Activated CD4-positive, alpha-beta T cell treated with anti-CD3 and anti-CD28 coated beads, Interleukin-2, amount 10 ng/mL, durations not matched to agents 24 days and 14 days (primary cell): ENCODE results near the gene PCNX4. TPM values are rescaled to one million over a fixed set of nuclear protein-coding genes. Genes with fewer than 3 reads are reported as not detected.
"Not testable (repeated sequence)": the region's sequence is repeated elsewhere in the genome, so short reads cannot be mapped to it uniquely, and the experiment has no call there.

Experiments used
- DNase-seq: peaks from one replicate; pipeline ENCODE4 v3.0.0; 2022
- H3K27ac Mint-ChIP-seq: one replicate; pipeline ENCODE4 v1.8.0; 2022; ENCODE audit warnings: mild to moderate bottlenecking, mixed read lengths
- H3K27me3 Mint-ChIP-seq: one replicate; pipeline ENCODE4 v1.8.0; 2022; ENCODE audit warnings: mixed read lengths
- H3K36me3 Mint-ChIP-seq: one replicate; pipeline ENCODE4 v1.8.0; 2022; ENCODE audit warnings: low read depth, mild to moderate bottlenecking, mixed read lengths
- H3K4me1 Mint-ChIP-seq: one replicate; pipeline ENCODE4 v1.8.0; 2021; ENCODE audit warnings: mixed read lengths
- H3K4me3 Mint-ChIP-seq: one replicate; pipeline ENCODE4 v1.8.0; 2022; ENCODE audit warnings: mild to moderate bottlenecking, moderate library complexity, mixed read lengths
- H3K9me3 Mint-ChIP-seq: one replicate; pipeline ENCODE4 v1.8.0; 2021; ENCODE audit warnings: mixed read lengths
- intact Hi-C: fragments of 100-400 bp; cut with micrococcal nuclease; formaldehyde crosslinking; loops from one replicate; pipeline ENCODE4 v1.15.1; 2023
- total RNA-seq: library from RNA; stranded (reverse); gene quantifications from 2 replicates; pipeline ENCODE4 v1.2.3, GENCODE V29; 2022

The PCNX4 gene
- 39.8 and 45.5 TPM in 2 replicates for total RNA-seq

DNA sequence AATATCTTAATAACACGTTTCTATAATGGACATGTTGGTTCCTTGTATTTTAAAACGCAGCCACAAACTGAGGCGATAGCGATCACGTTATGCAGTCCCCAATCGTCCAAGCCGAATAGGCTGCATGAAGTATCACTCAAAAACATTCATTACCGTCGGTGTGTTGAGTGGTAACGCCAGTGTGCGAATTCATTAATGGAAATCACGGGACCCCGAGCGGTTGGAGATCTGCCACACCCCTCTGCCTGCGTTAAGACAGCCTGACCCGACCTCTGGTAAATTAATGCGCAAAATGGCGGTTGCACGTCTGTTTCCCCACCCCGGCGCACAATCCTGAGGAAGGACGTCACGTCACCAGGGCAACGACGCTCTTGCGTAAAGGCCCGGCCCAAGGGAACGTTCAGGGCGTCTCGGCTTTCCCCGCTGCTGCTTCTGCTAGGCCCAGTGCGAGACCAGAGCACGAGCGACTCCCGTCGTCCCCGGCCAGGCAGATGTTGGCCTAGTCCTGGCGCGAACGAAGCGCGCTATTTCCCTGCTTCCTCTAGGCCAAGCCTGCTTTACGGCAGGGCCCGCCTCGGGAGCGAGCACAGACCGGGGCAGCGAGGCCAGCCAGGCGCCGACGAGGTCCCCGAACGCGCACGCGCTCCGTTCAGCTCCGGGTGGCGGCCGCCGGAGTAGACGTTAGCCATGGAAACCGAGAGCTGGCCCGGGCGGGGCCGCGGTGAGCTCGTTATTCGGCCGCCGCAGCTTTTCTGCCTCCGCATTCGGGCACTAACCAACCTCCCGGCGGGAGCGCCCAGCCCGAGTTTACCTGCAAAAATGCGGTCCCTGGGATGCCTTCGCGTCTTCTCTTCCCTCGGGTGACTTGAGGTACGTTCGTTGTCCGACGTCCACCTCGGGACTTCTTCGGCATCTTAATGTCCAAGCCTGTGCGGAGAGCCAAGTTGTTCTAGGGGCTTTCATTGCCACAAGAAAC lies at the start of gene PCNX4:
Gene PCNX4 (plus strand): TSS at position 374 of the 976 bp plus-strand sequence. CDS start 15,716 bp downstream, outside the sequence.
- intact Hi-C loops: loop anchor here (1.0 to 10.0 kb wide), 9 partner anchors 59 to 903 kb away; partner anchors contain the start of genes DAAM1, DHRS7, JKAMP and L3HYPDH
- Mint-ChIP-seq H3K36me3 (peaks cover 15% of the 10 kb centered on the region), H3K9me3 (peaks cover 4% of the 10 kb centered on the region), H3K27ac (peak within 1 kb of the TSS; percentile 98), H3K4me3 (peak within 1 kb of the TSS; percentile 98), H3K27me3 (no peaks in the 10 kb centered on the region), H3K4me1 (peaks cover 35% of the 10 kb centered on the region)
- DNase-seq: peak; percentile 97

DNA sequence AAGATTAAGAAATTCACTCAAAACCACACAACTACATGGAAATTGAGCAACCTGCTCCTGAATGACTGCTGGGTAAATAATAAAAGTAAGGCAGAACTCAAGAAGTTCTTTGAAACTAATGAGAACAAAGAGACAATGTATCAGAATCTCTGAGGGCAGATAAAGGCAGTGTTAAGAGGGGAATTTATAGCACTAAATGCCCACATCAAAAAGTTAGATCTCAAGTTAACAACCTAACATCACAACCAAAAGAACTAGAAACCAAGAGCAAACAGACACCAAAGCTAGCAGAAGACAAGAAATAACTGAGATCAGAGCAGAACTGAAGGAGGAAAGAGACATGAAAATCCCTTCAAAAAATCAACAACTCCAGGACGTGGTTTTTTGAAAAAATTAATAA lies 43.7 kb upstream of the PCNX4 start:
- H3K9me3 Mint-ChIP-seq: peaks cover 11% of the 10 kb centered on the region
- H3K36me3 Mint-ChIP-seq, intact Hi-C loops, DNase-seq, H3K27ac Mint-ChIP-seq, H3K4me1 Mint-ChIP-seq, H3K27me3 Mint-ChIP-seq, H3K4me3 Mint-ChIP-seq: not testable (repeated sequence)

DNA sequence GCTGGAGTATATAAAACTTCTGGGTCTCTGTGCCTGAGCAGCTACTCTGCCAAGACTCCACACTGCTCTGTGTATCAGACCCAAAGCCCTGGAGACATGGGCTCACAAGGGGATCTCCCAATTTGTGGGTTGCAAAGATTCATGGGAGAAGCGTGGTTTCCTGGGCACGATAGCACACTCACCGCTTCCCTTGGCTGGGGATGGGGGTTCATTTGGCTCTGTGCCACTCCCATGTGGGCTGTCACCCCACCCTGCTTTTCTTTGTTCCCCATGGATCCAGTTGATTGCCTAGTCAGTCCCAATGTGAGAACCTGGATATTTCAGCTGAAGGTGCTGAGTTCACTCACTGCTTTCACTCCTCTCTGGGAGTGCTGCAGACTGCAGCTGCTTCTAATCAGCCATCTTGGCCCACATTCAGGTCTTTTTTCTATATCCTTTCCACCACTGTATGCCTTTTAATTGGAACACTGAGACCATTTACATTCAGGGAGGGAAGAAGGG lies 40.0 kb upstream of the PCNX4 start:
- no peaks in the 10 kb centered on the region for H3K36me3 Mint-ChIP-seq
- peaks cover 7% of the 10 kb centered on the region for H3K4me1 Mint-ChIP-seq
- H3K9me3 Mint-ChIP-seq: peaks cover 3% of the 10 kb centered on the region
- peak overlapping the region; percentile 36 for H3K27ac Mint-ChIP-seq
- no peak overlapping the region for H3K4me3 Mint-ChIP-seq
- intact Hi-C loops: no loop called here
- peaks cover 14% of the 10 kb centered on the region for H3K27me3 Mint-ChIP-seq
- peak; percentile 64 for DNase-seq

DNA sequence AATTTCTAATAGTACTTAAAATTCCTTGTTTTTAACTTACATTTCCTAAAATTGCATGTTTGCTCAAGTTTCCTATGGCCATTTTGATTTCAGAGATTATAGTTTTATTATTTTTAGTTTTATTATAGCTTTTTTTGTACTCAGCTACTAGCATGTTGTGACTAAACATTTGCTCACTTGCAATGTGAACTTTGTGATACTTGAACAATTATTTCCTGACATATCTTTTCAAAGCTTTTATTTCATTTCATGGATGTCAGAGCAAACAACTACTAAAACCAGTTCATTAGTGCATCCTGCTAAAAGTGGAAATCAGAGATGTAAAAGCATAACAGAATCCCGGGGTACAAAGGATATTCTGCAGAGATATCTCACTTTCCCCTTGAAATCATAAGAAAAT lies 33.6 kb upstream of the PCNX4 start:
- intact Hi-C loops: no loop called here
- Mint-ChIP-seq H3K27ac (no peak overlapping the region), H3K4me3 (no peak overlapping the region), H3K27me3 (peaks cover 23% of the 10 kb centered on the region), H3K9me3 (no peaks in the 10 kb centered on the region), H3K4me1 (no peaks in the 10 kb centered on the region), H3K36me3 (no peaks in the 10 kb centered on the region)
- no peak for DNase-seq

DNA sequence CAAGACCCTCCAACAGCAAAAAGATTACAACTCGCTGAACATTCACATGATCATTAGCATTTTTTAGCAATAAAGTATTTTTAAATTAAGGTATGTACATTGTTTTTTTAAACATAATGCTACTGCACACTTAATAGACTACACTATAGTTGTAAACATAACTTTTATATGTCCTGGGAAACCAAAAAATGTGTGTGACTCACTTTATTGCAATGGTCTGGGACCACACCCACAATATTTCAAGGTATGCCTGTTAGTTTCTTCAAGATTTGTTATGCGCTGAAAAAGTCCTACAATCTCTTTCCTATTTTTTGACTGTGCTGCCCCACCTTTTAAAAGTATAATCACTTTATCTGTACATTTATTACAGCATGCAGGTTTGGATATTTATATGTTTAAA lies 30.4 kb upstream of the PCNX4 start:
- intact Hi-C loops: no loop called here
- no peak for DNase-seq
- H3K4me3 Mint-ChIP-seq: no peak overlapping the region
- no peaks in the 10 kb centered on the region for H3K9me3 Mint-ChIP-seq
- H3K4me1 Mint-ChIP-seq: no peaks in the 10 kb centered on the region
- peaks cover 15% of the 10 kb centered on the region for H3K27me3 Mint-ChIP-seq
- H3K36me3 Mint-ChIP-seq: no peaks in the 10 kb centered on the region
- no peak overlapping the region for H3K27ac Mint-ChIP-seq

DNA sequence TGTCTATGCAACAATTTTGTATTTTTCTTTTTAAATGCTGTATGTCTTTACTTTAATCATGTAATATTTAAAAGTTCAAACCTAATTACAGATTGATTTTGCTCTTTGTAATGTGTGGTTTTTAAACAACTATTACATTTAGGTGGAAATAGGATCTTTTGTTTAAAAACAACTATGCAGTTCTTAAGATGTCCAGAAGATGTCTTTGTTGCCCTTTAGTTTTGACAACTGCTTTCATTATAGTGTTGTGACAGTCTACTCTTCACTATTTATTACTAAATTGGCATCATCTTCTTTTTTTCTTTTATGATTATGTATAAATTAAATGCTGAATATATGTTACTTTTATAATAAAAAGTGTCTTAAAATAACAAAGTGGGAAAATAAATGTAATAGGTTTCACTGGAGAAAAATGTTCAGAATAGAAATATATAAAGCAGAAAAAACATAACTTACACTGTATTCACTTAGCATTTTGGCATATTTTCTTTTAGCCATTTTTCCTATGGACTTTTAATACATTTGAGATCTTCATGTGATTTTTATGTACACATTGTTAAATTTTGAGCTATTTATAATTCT lies 27.1 kb upstream of the PCNX4 start:
- no peak overlapping the region for H3K4me3 Mint-ChIP-seq
- DNase-seq: no peak
- H3K36me3 Mint-ChIP-seq: no peaks in the 10 kb centered on the region
- no peaks in the 10 kb centered on the region for H3K9me3 Mint-ChIP-seq
- H3K27ac Mint-ChIP-seq: no peak overlapping the region
- H3K27me3 Mint-ChIP-seq: peaks cover 10% of the 10 kb centered on the region
- no peaks in the 10 kb centered on the region for H3K4me1 Mint-ChIP-seq
- intact Hi-C loops: loop anchor here (1.0 kb wide), 1 partner anchor 120 kb away; no protein-coding TSS in a partner anchor

DNA sequence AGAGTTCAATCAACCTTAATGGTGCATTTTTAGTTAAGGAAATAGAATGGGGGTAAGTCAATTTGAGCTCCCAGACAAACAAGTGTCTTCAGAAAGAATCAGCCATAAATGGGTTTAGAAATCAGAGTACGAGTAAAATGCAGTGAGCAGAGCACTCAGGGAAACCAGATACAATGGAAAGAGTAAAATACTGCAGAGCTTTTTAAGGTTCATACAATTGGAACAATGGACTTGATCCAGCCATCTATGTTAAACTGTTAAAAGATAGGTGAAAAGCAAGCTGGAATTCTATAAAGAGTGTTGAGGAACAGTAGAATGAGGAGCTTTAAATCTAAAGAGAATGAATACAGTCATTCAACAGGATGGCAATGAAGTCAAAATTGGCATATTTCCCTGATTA lies 23.8 kb upstream of the PCNX4 start:
- Mint-ChIP-seq H3K4me3 (no peak overlapping the region), H3K4me1 (no peaks in the 10 kb centered on the region), H3K36me3 (no peaks in the 10 kb centered on the region), H3K27me3 (peaks cover 10% of the 10 kb centered on the region), H3K27ac (no peak overlapping the region), H3K9me3 (no peaks in the 10 kb centered on the region)
- intact Hi-C loops: loop anchor here (1.0 kb wide), 1 partner anchor 116 kb away; no protein-coding TSS in a partner anchor
- DNase-seq: no peak

DNA sequence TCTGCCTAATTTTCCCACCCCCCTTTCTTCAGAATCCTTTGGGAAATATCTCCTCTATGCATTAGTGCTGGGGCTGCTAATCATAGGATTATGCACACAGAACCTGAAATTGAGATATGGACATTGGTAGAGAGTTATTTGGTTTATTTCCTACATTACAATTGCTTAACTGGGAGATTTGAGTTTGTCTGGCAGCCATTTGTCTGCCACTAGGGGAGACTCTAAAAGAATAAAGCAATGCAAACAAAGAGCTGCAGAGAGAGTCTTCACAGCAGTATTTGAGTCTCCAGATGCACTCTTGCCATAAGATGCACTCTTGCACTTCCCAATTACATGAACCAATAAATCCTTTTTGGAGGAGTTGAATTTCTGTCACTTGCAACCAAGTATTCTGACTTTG lies 12.0 kb upstream of the PCNX4 start:
- H3K4me1 Mint-ChIP-seq: no peaks in the 10 kb centered on the region
- H3K36me3 Mint-ChIP-seq: no peaks in the 10 kb centered on the region
- intact Hi-C loops: no loop called here

DNA sequence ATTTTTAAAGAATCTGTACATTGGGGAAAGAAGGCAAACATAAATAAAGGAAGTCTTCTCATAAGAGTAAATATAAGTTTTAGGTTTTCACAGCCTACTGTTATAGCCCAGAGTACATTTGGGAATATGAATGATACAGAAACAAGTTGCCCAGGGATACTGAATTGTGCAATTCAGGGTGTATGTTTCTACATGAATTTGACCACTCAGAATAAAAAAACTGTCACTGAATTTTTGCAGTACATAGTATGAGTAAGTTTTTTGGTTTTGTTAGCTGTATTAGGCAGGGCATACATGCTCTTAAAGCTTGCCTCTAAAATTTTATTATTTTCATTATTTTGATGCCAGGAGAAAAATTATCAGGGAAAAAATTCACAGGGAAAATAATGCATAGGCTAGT lies 6.6 kb upstream of the PCNX4 start:
- Mint-ChIP-seq H3K9me3 (no peaks in the 10 kb centered on the region), H3K4me3 (no peak overlapping the region), H3K36me3 (no peaks in the 10 kb centered on the region), H3K27me3 (peaks cover 13% of the 10 kb centered on the region), H3K27ac (no peak overlapping the region), H3K4me1 (peaks cover 2% of the 10 kb centered on the region)
- DNase-seq: no peak
- intact Hi-C loops: no loop called here

More for the DNA sequence above, 12.0 kb upstream of the PCNX4 start:
- peaks cover 16% of the 10 kb centered on the region for H3K27me3 Mint-ChIP-seq
- H3K4me3 Mint-ChIP-seq: no peak overlapping the region
- H3K27ac Mint-ChIP-seq: no peak overlapping the region
- H3K9me3 Mint-ChIP-seq: peaks cover 8% of the 10 kb centered on the region
- DNase-seq: no peak

DNA sequence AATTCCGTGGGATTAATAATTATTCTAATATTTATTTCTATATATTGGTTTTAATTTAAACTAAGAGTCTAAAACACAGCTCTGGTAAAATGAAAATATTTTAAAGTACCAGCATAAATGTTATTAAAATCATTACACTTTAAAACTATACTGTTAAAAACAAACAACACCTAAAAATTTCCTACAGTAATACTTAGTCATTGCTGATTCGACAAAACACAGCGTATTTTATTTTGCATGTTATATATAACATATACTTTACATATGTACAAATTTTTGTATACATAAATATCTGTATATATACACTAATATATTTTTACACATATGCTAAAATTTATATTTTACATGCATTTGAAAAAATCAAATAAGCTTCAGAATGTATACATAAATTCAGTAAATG lies 6.0 kb upstream of the PCNX4 start:
- Mint-ChIP-seq H3K4me1 (peaks cover 4% of the 10 kb centered on the region), H3K27me3 (peaks cover 11% of the 10 kb centered on the region), H3K4me3 (no peak overlapping the region), H3K9me3 (no peaks in the 10 kb centered on the region), H3K27ac (no peak overlapping the region), H3K36me3 (no peaks in the 10 kb centered on the region)
- intact Hi-C loops: no loop called here
- no peak for DNase-seq

DNA sequence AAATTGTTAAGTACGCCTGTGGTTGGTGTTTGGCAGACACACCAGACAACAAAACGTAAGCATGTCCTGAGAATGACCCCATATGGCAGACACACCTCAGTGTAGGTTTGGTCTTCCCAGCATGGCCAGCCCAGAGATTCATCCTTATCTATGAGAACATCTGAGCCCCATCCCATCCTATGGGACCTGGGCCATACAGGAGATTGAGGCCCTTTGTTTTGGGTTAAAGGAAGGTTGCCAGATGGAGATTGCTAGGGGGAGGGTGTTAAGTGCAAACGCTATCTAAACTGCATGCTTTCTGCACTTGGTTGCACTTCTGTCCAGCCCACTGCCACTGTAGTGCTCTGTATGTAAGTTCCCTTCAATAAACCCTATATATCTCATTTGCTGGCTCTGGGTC lies 4.1 kb upstream of the PCNX4 start:
- H3K27ac Mint-ChIP-seq: no peak overlapping the region
- peaks cover 9% of the 10 kb centered on the region for H3K4me1 Mint-ChIP-seq
- H3K27me3 Mint-ChIP-seq: peaks cover 10% of the 10 kb centered on the region
- peaks cover 2% of the 10 kb centered on the region for H3K36me3 Mint-ChIP-seq
- intact Hi-C loops: no loop called here
- H3K9me3 Mint-ChIP-seq: no peaks in the 10 kb centered on the region
- no peak for DNase-seq
- H3K4me3 Mint-ChIP-seq: no peak overlapping the region

DNA sequence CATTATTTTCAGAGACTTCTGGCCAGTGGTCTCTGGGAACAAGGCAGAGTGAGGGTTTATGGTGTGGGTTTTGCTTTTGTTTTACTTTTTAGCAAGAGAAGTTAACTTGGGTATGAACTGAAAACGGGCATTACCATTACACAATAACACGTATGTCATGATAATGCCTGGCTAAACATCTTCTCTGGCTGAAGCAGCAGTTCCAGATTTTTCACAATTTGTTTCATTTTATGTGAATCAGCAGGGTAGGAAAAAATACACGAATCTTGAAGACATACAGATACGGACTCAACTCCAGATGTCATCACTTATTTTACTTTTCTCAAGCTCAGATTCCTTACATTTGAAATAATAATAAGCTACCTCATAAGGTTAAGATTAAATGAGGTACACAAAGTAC lies 2.5 kb upstream of the PCNX4 start:
- Mint-ChIP-seq H3K27me3 (peaks cover 8% of the 10 kb centered on the region), H3K4me3 (no peak overlapping the region), H3K4me1 (peaks cover 21% of the 10 kb centered on the region), H3K36me3 (peaks cover 9% of the 10 kb centered on the region), H3K9me3 (peaks cover 2% of the 10 kb centered on the region), H3K27ac (no peak overlapping the region)
- intact Hi-C loops: no loop called here
- peak; percentile 40 for DNase-seq

DNA sequence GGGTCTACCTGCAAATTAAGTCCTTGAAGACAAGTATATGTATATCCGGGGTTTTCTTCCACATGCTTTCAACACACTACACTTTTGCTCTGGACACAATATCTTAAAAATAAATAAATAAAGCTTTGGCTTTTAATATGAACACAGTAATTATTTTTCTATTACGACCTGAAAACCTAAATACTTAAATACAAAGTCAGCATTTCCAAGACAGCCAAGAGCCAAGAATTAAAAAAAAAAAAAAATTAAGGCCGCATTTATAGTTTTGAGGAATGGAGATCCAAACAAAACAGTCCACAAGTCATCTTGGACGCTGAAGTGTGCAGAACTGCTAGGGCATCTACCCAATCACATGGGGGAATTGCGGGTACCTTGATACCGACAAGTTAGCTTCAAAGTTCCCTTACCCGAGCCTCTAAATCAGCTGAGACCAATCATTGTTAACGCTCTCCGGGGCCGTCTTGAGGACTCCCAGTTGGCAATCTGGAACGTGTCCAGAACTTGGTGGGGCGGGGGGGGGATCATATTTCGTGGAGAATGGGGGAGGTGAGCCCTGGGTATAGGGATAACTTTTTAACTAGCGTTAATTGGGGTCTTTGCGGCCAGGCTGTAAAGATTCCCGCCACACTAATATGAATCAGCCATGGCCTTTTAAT lies 731 bp upstream of the PCNX4 start:
- H3K9me3 Mint-ChIP-seq: peaks cover 4% of the 10 kb centered on the region
- H3K36me3 Mint-ChIP-seq: peaks cover 15% of the 10 kb centered on the region
- H3K4me1 Mint-ChIP-seq: peaks cover 35% of the 10 kb centered on the region
- peak; percentile 76 for DNase-seq
- intact Hi-C loops: loop anchor here (1.0 to 10.0 kb wide), 6 partner anchors 60 to 664 kb away; partner anchors contain the start of genes DHRS7, JKAMP, L3HYPDH and PPM1A
- no peaks in the 10 kb centered on the region for H3K27me3 Mint-ChIP-seq
- peak overlapping the region; percentile 98 for H3K27ac Mint-ChIP-seq
- peak overlapping the region; percentile 98 for H3K4me3 Mint-ChIP-seq
